SK-N-SH treated with all-trans-retinoic acid at 6 μM for 48 hours (cell line): ENCODE data around the gene RNF125.

Source experiments
- ESRRG ChIP-seq: fragments of 250-450 bp; sonication (Bioruptor Pico); IDR thresholded peaks from 2 replicates; pipeline ENCODE4 v1.6.1; 2021; ENCODE audit warnings: mild to moderate bottlenecking
- ZNF8 ChIP-seq: fragments of 450-650 bp; formaldehyde crosslinking; IDR thresholded peaks from 2 replicates; pipeline ENCODE4 v1.5.0; 2020; ENCODE audit warnings: mild to moderate bottlenecking, moderate library complexity

DNA sequence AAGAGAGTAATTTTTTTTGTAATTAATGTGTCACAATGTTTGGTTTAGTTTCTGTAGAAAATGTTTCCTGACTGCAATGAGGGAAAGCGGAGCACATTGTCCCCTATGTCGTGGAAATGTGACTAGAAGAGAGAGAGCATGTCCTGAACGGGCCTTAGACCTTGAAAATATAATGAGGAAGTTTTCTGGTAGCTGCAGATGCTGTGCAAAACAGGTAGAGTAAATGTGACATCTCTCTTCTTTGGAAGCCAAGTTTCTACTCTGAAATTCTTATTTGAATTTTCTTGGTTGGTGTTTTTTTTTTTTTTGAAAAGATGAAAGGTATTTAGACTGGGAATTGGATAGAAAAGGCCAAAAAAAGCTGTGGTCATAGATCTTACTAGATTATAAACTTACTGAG lies 93.1 kb downstream of the RNF125 start:
- TF ChIP-seq ESRRG (CRISPR knock-in tag) = no peak
- no peak for TF ChIP-seq ZNF8
